GM12878 (cell line): ENCODE results near the gene DIAPH2. TPM values are rescaled to one million over a fixed set of nuclear protein-coding genes. Genes with fewer than 3 reads are reported as not detected.

Experiments
- ATAC-seq: fragments of 200-7000 bp; cut with Tn5 transposase; 3 replicates; pipeline ENCODE4 v1.9.1; 2020; ENCODE audit warnings: mild to moderate bottlenecking, moderate library complexity
- BruUV-seq: library from RNA; stranded (reverse); fragments of 400-500 nt; replicated peaks from 2 replicates; lab custom pipeline; 2021; lab: Mats Ljungman, UMichigan
- CTCF ChIA-PET: fragments of 300-600 bp; sonication (Branson Sonifier 250); formaldehyde crosslinking; extraction: SDS; loops from one replicate; lab custom pipeline; 2021; ENCODE audit warnings: inconsistent platforms; lab: Yijun Ruan, JAX
- POLR2A ChIA-PET: fragments of 350-600 bp; formaldehyde crosslinking; extraction: SDS; loops from one replicate; lab custom pipeline; 2021; ENCODE audit warnings: inconsistent platforms; lab: Charles Lee
- RAD21 ChIA-PET: fragments of 300-600 bp; sonication (Branson Sonifier 250); formaldehyde crosslinking; loops from one replicate; lab custom pipeline; 2023; ENCODE audit warnings: antibody characterized with exemption; ENCODE audit not compliant: unreplicated experiment; lab: Charles Lee
- SMC1A ChIA-PET: fragments of 300-600 bp; sonication (Branson Sonifier 250); formaldehyde crosslinking; loops from one replicate; lab custom pipeline; 2023; ENCODE audit not compliant: unreplicated experiment, uncharacterized antibody; lab: Charles Lee
- DNase-seq: peaks from one replicate; pipeline ENCODE4 v3.0.0-alpha.2; 2011; ENCODE audit warnings: low read depth, low spot score
- FAIRE-seq: peaks from 3 replicates; lab custom pipeline; 2011; peaks lifted over from hg19 to GRCh38; lab: Jason Lieb, UNC
- H2AFZ ChIP-seq: 2 replicates; pipeline ENCODE4 v1.6.0; 2011; ENCODE audit warnings: low read depth, low read length, control low read depth; ENCODE audit not compliant: control insufficient read depth
- H3K27ac ChIP-seq: 2 replicates; pipeline ENCODE4 v1.5.1; 2011; ENCODE audit warnings: control low read depth; ENCODE audit not compliant: control insufficient read depth, insufficient read depth
- H3K27me3 ChIP-seq, 2 experiments: replicated peaks in 1 of 2; 2 replicates each; pipeline versions ENCODE4 v1.6.0 to v1.6.1; 2011; ENCODE audit warnings: low read length in 1 of 2; ENCODE audit not compliant: control insufficient read depth in 2 of 2, insufficient read depth in 2 of 2
- H3K36me3 ChIP-seq, 2 experiments: 2 replicates each; pipeline ENCODE4 v1.5.1; 2011; ENCODE audit warnings: low read length in 1 of 2; ENCODE audit not compliant: control insufficient read depth in 2 of 2, insufficient read depth in 2 of 2
- H3K4me1 ChIP-seq: 2 replicates; pipeline ENCODE4 v1.6.1; 2011; ENCODE audit warnings: mild to moderate bottlenecking, low read length, moderate library complexity, mixed read lengths; ENCODE audit not compliant: control insufficient read depth, insufficient read depth
- H3K4me2 ChIP-seq: 2 replicates; pipeline ENCODE4 v1.6.0; 2011; ENCODE audit warnings: control low read depth; ENCODE audit not compliant: control insufficient read depth, insufficient read depth
- H3K4me3 ChIP-seq: fragments of 200-600 bp; sonication (generic); 2 replicates; pipeline ENCODE4 v1.5.1; 2016
- H3K79me2 ChIP-seq: 2 replicates; pipeline ENCODE4 v1.6.0; 2011; ENCODE audit warnings: low read length; ENCODE audit not compliant: control insufficient read depth, insufficient read depth
- H3K9ac ChIP-seq: 2 replicates; pipeline ENCODE4 v1.8.0; 2011; ENCODE audit warnings: low read length, control low read depth, mixed read lengths; ENCODE audit not compliant: control insufficient read depth, insufficient read depth
- H3K9me3 ChIP-seq: replicated peaks from 3 replicates; pipeline ENCODE4 v1.5.1; 2011; ENCODE audit warnings: mild to moderate bottlenecking, low read length; ENCODE audit not compliant: control insufficient read depth, insufficient read depth
- H4K20me1 ChIP-seq: 2 replicates; pipeline ENCODE4 v1.6.0; 2011; ENCODE audit not compliant: control insufficient read depth, insufficient read depth
- CHD1 ChIP-seq: IDR thresholded peaks from 2 replicates; pipeline ENCODE4 v1.6.1; 2012; ENCODE audit warnings: low read depth, low read length, improper control_type of control experiment
- CTCF ChIP-seq, 3 experiments: IDR thresholded peaks in 2 of 3; conservative IDR thresholded peaks in 1 of 3; 2 replicates each; pipeline ENCODE4 v1.5.1; 2011; ENCODE audit warnings: low read depth in 3 of 3, low read length in 3 of 3, mild to moderate bottlenecking in 3 of 3, control low read depth in 2 of 3, moderate library complexity in 2 of 3, inconsistent platforms in 1 of 3, mixed read lengths in 1 of 3; ENCODE audit not compliant: control insufficient read depth in 2 of 3, insufficient read depth in 1 of 3; ENCODE audit errors: extremely low read depth in 1 of 3
- FOXK2 ChIP-seq: fragments of 450-650 bp; IDR thresholded peaks from 2 replicates; pipeline ENCODE4 v1.6.1; 2017; ENCODE audit warnings: mild to moderate bottlenecking, moderate library complexity
- MXI1 ChIP-seq: fragments of 150-350 bp; IDR thresholded peaks from 2 replicates; pipeline ENCODE4 v1.6.1; 2011; ENCODE audit warnings: low read depth, mild to moderate bottlenecking, inconsistent platforms, low read length, improper control_type of control experiment
- NBN ChIP-seq: fragments of 450-650 bp; IDR thresholded peaks from 2 replicates; pipeline ENCODE4 v1.6.1; 2016
- NFXL1 ChIP-seq: fragments of 450-650 bp; IDR thresholded peaks from 2 replicates; pipeline ENCODE4 v1.6.1; 2017; ENCODE audit warnings: antibody characterized with exemption, mild to moderate bottlenecking, borderline replicate concordance
- NR2F1 ChIP-seq: fragments of 450-650 bp; conservative IDR thresholded peaks from 2 replicates; pipeline ENCODE4 v1.6.1; 2017; ENCODE audit warnings: mild to moderate bottlenecking
- POLR2A ChIP-seq: IDR thresholded peaks from 2 replicates; pipeline ENCODE4 v1.6.1; 2011; ENCODE audit warnings: low read depth, mild to moderate bottlenecking, low read length
- SIN3A ChIP-seq: IDR thresholded peaks from 2 replicates; pipeline ENCODE4 v1.6.1; 2012; ENCODE audit warnings: low read depth, low read length, improper control_type of control experiment
- STAT1 ChIP-seq: fragments of 450-650 bp; conservative IDR thresholded peaks from 2 replicates; pipeline ENCODE4 v1.6.1; 2014; ENCODE audit warnings: antibody characterized with exemption, mild to moderate bottlenecking
- SUZ12 ChIP-seq: fragments of 200-600 bp; sonication (generic); IDR thresholded peaks from one replicate; pipeline ENCODE4 v1.6.1; 2018; ENCODE audit warnings: antibody characterized with exemption, mild to moderate bottlenecking; ENCODE audit not compliant: unreplicated experiment
- TCF3 ChIP-seq: IDR thresholded peaks from 2 replicates; pipeline ENCODE4 v1.6.1; 2012; ENCODE audit warnings: low read depth, mild to moderate bottlenecking, low read length, borderline replicate concordance; ENCODE audit not compliant: insufficient read depth
- WGBS: methylation state at CpG from one replicate; pipeline ENCODE4 v1.1.6; 2016; ENCODE audit warnings: low lambda C conversion rate; ENCODE audit not compliant: insufficient replicate concordance, insufficient coverage; ENCODE audit errors: missing lambda C conversion rate; 5-methylcytosine and 5-hydroxymethylcytosine counted together
- in situ Hi-C: fragments of 300-500 bp; cut with MboI; formaldehyde crosslinking; loops from 9 replicates; pipeline ENCODE4 v1.14.3; 2018; ENCODE audit warnings: mixed read lengths
- intact Hi-C: fragments of 100-400 bp; cut with micrococcal nuclease; formaldehyde crosslinking; loops from one replicate; pipeline ENCODE4 v1.14.2; 2022; ENCODE audit not compliant: unreplicated experiment
- polyA plus RNA-seq, 11 experiments: library from polyadenylated mRNA; depleted of rRNA in 4 of 11; unstranded in 6 of 11; stranded (reverse) in 5 of 11; fragments of >200 nt; fragmentation: Nextera tagmentation in 4 of 11; fragmentation: Illumina TruSeq in 1 of 11; extraction: Ambion mirVana in 4 of 11; extraction: Trizol in 1 of 11; gene quantifications; 1 replicate in 1 of 11; 2 replicates in 10 of 11; pipeline versions ENCODE4 v1.2.1 to v1.2.3, GENCODE V29; 2011 to 2016; ENCODE audit warnings: inconsistent platforms in 2 of 11, missing spikeins in 2 of 11, low read depth in 1 of 11
- total RNA-seq, 4 experiments: library from RNA; depleted of rRNA in 3 of 4; stranded (reverse); fragments of >200 nt in 3 of 4; fragmentation: Illumina TruSeq in 1 of 4; extraction: Trizol in 1 of 4; gene quantifications; 2 replicates each; pipeline versions ENCODE4 v1.2.1 to v1.2.3, GENCODE V29; 2013 to 2021

DIAPH2 gene
- total and polyA plus RNA-seq, 10 of the 15 experiments (the other 5 are each of a cell fraction or from before 2014, with no cell fraction given), result 2.2 to 16.6 (median 8.8) TPM

GRCh38 chrX:96761566-96761965 lies 76.9 kb downstream of the DIAPH2 start:
- in situ Hi-C loops, result loop anchor here (10.0 kb wide), 1 partner anchor 923 kb away; no protein-coding TSS in a partner anchor

More at GRCh38 chrX:96761566-96761965, 76.9 kb downstream of the DIAPH2 start:
- ChIA-PET SMC1A (interaction anchor here (0.9 to 1.3 kb wide), 4 partner anchors 9 to 97 kb away, joined by 3 read pairs; no protein-coding TSS in a partner anchor), RAD21 (no interaction called here), POLR2A (no interaction called here), CTCF (interaction anchor here (3.4 kb wide), 1 partner anchor 10 kb away, joined by 13 read pairs; no protein-coding TSS in a partner anchor)
- FAIRE-seq (no peak), DNase-seq (no peak), ATAC-seq (no peak)
- WGBS, result 41% methylated on average over 4 of the region's 4 CpGs
- no peak overlapping the region for H3K9ac ChIP-seq
- H3K4me2 ChIP-seq, result no peak overlapping the region
- no peaks in the 10 kb centered on the region for H4K20me1 ChIP-seq
- no peaks in the 10 kb centered on the region for H3K27me3 ChIP-seq
- BruUV-seq, result no TSS peak
- H2AFZ ChIP-seq, result no peak overlapping the region
- H3K36me3 ChIP-seq, result no peaks in the 10 kb centered on the region
- H3K79me2 ChIP-seq, result no peaks in the 10 kb centered on the region
- intact Hi-C loops, result loop anchor here (10.0 kb wide), 1 partner anchor 387 kb away; no protein-coding TSS in a partner anchor
- TF ChIP-seq TCF3 (no peak), NR2F1 (no peak), MXI1 (no peak), SUZ12 (no peak), SIN3A (no peak), FOXK2 (no peak), CTCF (IDR thresholded peaks at IDR 0.05 in 2 of 3, conservative IDR thresholded peaks at IDR 0.05 in 1 of 3; ENCODE audit: control insufficient read depth in 2 of 3, extremely low read depth in 1 of 3, insufficient read depth in 1 of 3, low read depth in 3 of 3, low read length in 3 of 3) (no peak), NBN (no peak), NFXL1 (no peak), CHD1 (no peak), POLR2A (no peak), STAT1 (no peak)
- H3K4me1 ChIP-seq, result peaks cover 3% of the 10 kb centered on the region
- no peak overlapping the region for H3K27ac ChIP-seq
- H3K4me3 ChIP-seq, result no peak overlapping the region
- no peaks in the 10 kb centered on the region for H3K9me3 ChIP-seq
